ENCODE data around the gene GCK.

DNA sequence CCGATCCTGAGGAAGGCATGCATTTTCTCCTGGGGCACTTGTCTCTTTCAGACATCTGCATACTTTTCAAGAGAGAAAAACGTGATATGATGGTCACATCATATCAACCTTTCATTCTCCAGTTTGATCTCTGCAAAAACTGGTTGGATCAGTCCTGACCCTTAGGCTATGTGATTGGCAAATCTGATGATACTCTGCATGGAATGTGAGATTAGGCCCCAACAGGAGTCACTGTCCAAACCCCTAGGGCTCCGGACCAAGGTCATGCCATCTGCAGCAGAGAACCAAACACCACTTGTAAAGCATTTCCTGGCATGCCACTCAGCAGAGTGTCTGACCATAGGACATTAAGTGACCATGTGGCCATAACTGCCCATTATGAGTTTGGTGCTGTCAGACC, 8.6 kb downstream of the GCK start:
- TF ChIP-seq, protein P1, sequence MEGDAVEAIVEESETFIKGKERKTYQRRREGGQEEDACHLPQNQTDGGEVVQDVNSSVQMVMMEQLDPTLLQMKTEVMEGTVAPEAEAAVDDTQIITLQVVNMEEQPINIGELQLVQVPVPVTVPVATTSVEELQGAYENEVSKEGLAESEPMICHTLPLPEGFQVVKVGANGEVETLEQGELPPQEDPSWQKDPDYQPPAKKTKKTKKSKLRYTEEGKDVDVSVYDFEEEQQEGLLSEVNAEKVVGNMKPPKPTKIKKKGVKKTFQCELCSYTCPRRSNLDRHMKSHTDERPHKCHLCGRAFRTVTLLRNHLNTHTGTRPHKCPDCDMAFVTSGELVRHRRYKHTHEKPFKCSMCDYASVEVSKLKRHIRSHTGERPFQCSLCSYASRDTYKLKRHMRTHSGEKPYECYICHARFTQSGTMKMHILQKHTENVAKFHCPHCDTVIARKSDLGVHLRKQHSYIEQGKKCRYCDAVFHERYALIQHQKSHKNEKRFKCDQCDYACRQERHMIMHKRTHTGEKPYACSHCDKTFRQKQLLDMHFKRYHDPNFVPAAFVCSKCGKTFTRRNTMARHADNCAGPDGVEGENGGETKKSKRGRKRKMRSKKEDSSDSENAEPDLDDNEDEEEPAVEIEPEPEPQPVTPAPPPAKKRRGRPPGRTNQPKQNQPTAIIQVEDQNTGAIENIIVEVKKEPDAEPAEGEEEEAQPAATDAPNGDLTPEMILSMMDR (IDR thresholded peaks at IDR 0.05; ENCODE audit: borderline replicate concordance, extremely low read depth, low read length, poor library complexity, severe bottlenecking), result no peak
- no peak for TF ChIP-seq EZH2 (IDR thresholded peaks at IDR 0.05; ENCODE audit: borderline replicate concordance, low read depth, low read length, severe bottlenecking)

All from DND-41 (cell line).